AG04449 (cell line): Measurements from ENCODE around the gene PRR12.

ENCODE experiments used
- CTCF ChIA-PET: fragments of 350-600 bp; formaldehyde crosslinking; extraction: SDS; loops from one replicate; lab custom pipeline; 2021; ENCODE audit warnings: antibody characterized with exemption; lab: Yijun Ruan, JAX
- POLR2A ChIA-PET: fragments of 400-600, 350-600 bp; formaldehyde crosslinking; extraction: SDS; loops from one replicate; lab custom pipeline; 2020; ENCODE audit warnings: antibody characterized with exemption, inconsistent platforms; lab: Yijun Ruan, JAX
- DNase-seq: peaks from one replicate; pipeline ENCODE4 v3.0.0-alpha.2; 2010; ENCODE audit warnings: low read depth, low spot score
- H3K4me3 ChIP-seq: 2 replicates; pipeline ENCODE4 v1.5.1; 2011; ENCODE audit warnings: low read depth, mild to moderate bottlenecking, control low read depth, low read length
- CTCF ChIP-seq: IDR thresholded peaks from one replicate; pipeline ENCODE4 v1.5.1; 2011; ENCODE audit warnings: mild to moderate bottlenecking, moderate library complexity, low read length, control low read depth, inconsistent platforms; ENCODE audit not compliant: insufficient read depth; ENCODE audit errors: missing control alignments

Gene PRR12

GRCh38 chr19:49594157-49594992 lies 3.4 kb downstream of the PRR12 start:
- ChIA-PET POLR2A (no interaction called here), CTCF (interaction anchor here (1.0 to 1.3 kb wide), 2 partner anchors 8 to 10 kb away, joined by 3 to 4 read pairs; no protein-coding TSS in a partner anchor)
- no peak for DNase-seq
- no peak overlapping the region for H3K4me3 ChIP-seq
- no peak for TF ChIP-seq CTCF

- ChIA-PET CTCF (interaction anchor here (0.8 to 1.0 kb wide), 2 partner anchors 21 to 49 kb away, joined by 3 read pairs; no protein-coding TSS in a partner anchor), POLR2A (no interaction called here)
- no peak for DNase-seq
- no peak overlapping the region for H3K4me3 ChIP-seq
- no peak for TF ChIP-seq CTCF
Measured at GRCh38 chr19:49594993-49595818, 4.2 kb downstream of the PRR12 start.

GRCh38 chr19:49595819-49596404 lies 4.9 kb downstream of the PRR12 start:
- H3K4me3 ChIP-seq = no peak overlapping the region
- no peak for DNase-seq
- ChIA-PET CTCF (interaction anchor here (0.8 to 1.0 kb wide), 2 partner anchors 20 to 50 kb away, joined by 3 read pairs; no protein-coding TSS in a partner anchor), POLR2A (no interaction called here)
- TF ChIP-seq CTCF = no peak

- DNase-seq = no peak
Measured at GRCh38 chr19:49596407-49596806, 5.4 kb downstream of the PRR12 start.

GRCh38 chr19:49596954-49597702 lies 6.1 kb downstream of the PRR12 start:
- DNase-seq = no peak
- CTCF ChIA-PET = no interaction called here
- no peak for TF ChIP-seq CTCF
- no peak overlapping the region for H3K4me3 ChIP-seq
- POLR2A ChIA-PET = no interaction called here

More at GRCh38 chr19:49596407-49596806, 5.4 kb downstream of the PRR12 start:
- no peak for TF ChIP-seq CTCF
- ChIA-PET POLR2A (no interaction called here), CTCF (interaction anchor here (0.8 to 1.0 kb wide), 2 partner anchors 19 to 50 kb away, joined by 3 read pairs; no protein-coding TSS in a partner anchor)
- no peak overlapping the region for H3K4me3 ChIP-seq
